ENCODE measurements around the gene TMEM259.

Gene TMEM259

GRCh38 chr19:1049800-1050199 lies 28.9 kb upstream of the TMEM259 start:
- no peak overlapping the region for H3K4me3 ChIP-seq (replicated peaks; ENCODE audit: low read depth, low read length)
- TF ChIP-seq CTCF (IDR thresholded peaks at IDR 0.05; ENCODE audit: low read depth, low read length, missing control alignments) = no peak
- no peak for DNase-seq (ENCODE audit: extremely low read depth, low read depth)

DNA sequence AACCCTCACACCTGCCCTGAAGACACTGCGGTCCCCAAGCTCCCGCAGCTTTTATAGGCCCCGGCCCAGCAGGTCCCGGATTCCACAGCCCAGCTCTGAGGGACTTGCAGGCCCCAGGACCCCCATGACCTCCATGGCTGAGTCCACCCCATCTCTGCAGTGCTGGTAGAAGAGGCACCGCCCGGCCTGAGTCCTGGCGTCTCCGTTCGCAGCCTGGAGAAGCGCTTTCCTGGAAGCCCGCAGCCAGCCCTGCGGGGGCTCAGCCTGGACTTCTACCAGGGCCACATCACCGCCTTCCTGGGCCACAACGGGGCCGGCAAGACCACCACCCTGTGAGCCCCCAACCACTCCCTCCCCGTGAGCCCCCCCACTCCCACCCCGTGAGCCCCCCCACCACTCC lies 28.2 kb upstream of the TMEM259 start:
- no peak for TF ChIP-seq CTCF (IDR thresholded peaks at IDR 0.05; ENCODE audit: low read depth, low read length, missing control alignments)
- no peak overlapping the region for H3K4me3 ChIP-seq (replicated peaks; ENCODE audit: low read depth, low read length)
- DNase-seq (ENCODE audit: extremely low read depth, low read depth) = no peak

- DNase-seq (ENCODE audit: extremely low read depth, low read depth) = no peak
- no peak overlapping the region for H3K4me3 ChIP-seq (replicated peaks; ENCODE audit: low read depth, low read length)
- no peak for TF ChIP-seq CTCF (IDR thresholded peaks at IDR 0.05; ENCODE audit: low read depth, low read length, missing control alignments)
Observed at GRCh38 chr19:1047696-1048147, 26.8 kb upstream of the TMEM259 start.

- DNase-seq (ENCODE audit: extremely low read depth, low read depth) = no peak
- TF ChIP-seq CTCF (IDR thresholded peaks at IDR 0.05; ENCODE audit: low read depth, low read length, missing control alignments) = no peak
- no peak overlapping the region for H3K4me3 ChIP-seq (replicated peaks; ENCODE audit: low read depth, low read length)
Observed at GRCh38 chr19:1046836-1047695, 26.1 kb upstream of the TMEM259 start.

GRCh38 chr19:1046117-1046626 lies 25.2 kb upstream of the TMEM259 start:
- DNase-seq (ENCODE audit: extremely low read depth, low read depth) = no peak
- H3K4me3 ChIP-seq (replicated peaks; ENCODE audit: low read depth, low read length) = no peak overlapping the region
- TF ChIP-seq CTCF (IDR thresholded peaks at IDR 0.05; ENCODE audit: low read depth, low read length, missing control alignments) = no peak

DNA sequence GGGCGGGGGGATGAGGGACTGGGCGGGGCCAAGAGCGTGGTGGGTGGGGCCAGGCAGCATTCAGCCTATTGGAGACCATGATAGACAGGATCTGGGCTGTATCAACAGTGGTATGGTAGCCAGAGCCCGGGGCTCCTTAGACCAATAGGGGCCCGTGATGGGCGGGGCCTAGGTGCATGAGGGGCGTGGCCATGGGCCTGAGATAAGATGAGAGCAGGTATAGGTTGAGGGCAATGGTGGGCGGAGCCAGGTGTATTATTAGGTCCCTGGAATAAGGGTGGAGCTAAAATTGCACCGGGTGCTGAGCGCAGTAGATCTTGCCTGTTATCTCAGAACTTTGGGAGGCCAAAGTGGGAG lies 24.3 kb upstream of the TMEM259 start:
- no peak overlapping the region for H3K4me3 ChIP-seq (replicated peaks; ENCODE audit: low read depth, low read length)
- no peak for DNase-seq (ENCODE audit: extremely low read depth, low read depth)
- TF ChIP-seq CTCF (IDR thresholded peaks at IDR 0.05; ENCODE audit: low read depth, low read length, missing control alignments) = no peak

All from HFF-Myc (cell line).